HEK293 (cell line): ENCODE results near the gene PLCB1.

Source experiments
- CTCF ChIP-seq: fragments of 450-650 bp; formaldehyde crosslinking; IDR thresholded peaks from 2 replicates; pipeline ENCODE4 v1.5.1; 2016; ENCODE audit warnings: missing biosample characterization, missing genetic modification characterization
- OVOL3 ChIP-seq: fragments of 450-650 bp; formaldehyde crosslinking; IDR thresholded peaks from 2 replicates; pipeline ENCODE4 v1.5.1; 2016; ENCODE audit warnings: missing biosample characterization, missing genetic modification characterization
- PBX3 ChIP-seq: sonication (generic); formaldehyde crosslinking; IDR thresholded peaks from 2 replicates; pipeline ENCODE4 v1.8.1; 2022; ENCODE audit warnings: mild to moderate bottlenecking, moderate library complexity, missing genetic modification reagents
- ZNF561 ChIP-seq: fragments of 450-650 bp; IDR thresholded peaks from 2 replicates; pipeline ENCODE4 v1.5.1; 2018; ENCODE audit warnings: missing biosample characterization, missing genetic modification characterization, borderline replicate concordance
- ZNF837 ChIP-seq: fragments of 450-650 bp; formaldehyde crosslinking; IDR thresholded peaks from 2 replicates; pipeline ENCODE4 v1.5.1; 2016; ENCODE audit warnings: missing biosample characterization, missing genetic modification characterization

GRCh38 chr20:8321001-8321400 lies 188.9 kb downstream of the PLCB1 start:
- TF ChIP-seq OVOL3 (tag by site-specific recombination), result no peak
- no peak for TF ChIP-seq ZNF561 (tag by site-specific recombination)
- no peak for TF ChIP-seq CTCF (tag by site-specific recombination)
- TF ChIP-seq ZNF837, result no peak
- no peak for TF ChIP-seq PBX3 (CRISPR knock-in tag)
